ENCODE measurements around the gene PLEKHG2. TPM values are rescaled to one million over a fixed set of nuclear protein-coding genes. Genes with fewer than 3 reads are reported as not detected.
"Not testable (repeated sequence)": the region's sequence is repeated elsewhere in the genome, so short reads cannot be mapped to it uniquely, and the experiment has no call there.

Gene PLEKHG2
- polyA plus RNA-seq, 1 donor from 2014 or later: 14.3 TPM

DNA sequence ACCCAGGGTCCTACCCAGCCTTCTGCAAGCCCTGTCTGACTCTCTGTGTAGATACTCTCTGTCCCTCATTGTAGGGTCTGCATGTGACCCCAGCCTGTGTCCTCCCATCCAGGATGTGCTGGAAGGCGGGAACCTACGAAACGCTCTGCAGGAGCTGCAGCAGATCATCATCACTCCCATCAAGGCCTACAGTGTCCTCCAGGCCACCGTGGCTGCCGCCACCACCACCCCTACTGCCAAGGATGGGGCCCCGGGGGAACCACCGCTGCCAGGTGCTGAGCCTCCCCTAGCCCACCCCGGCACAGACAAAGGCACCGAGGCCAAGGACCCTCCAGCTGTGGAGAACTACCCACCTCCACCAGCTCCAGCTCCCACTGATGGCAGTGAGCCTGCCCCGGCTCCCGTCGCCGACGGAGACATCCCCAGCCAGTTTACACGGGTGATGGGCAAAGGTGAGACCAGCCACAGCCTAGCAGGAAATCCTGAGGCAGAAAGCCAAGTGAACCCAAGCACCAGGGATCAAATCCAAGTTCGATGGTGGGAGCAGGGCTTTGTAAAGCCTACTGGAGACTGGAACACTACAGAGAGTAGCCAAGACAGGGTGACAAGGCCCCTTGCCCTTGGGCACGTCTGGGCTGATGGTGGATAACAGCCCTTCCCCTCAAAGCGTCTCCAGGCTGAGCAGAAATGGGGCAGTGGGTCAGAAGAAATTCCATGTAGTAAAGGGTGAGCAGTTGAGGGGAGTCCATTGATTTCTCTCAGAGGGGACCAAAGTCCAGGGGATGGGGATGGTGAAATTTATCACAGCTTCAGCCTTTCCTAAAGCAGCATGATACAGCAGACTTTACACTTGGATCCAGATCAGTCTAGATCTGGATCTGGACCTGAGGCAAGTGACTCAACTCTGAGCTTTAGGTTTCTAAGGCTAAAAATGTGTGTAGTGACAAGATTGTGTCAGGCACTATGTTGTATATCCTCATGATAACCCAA lies 34.8 kb upstream of the PLEKHG2 start:
- Histone ChIP-seq H3K9ac (ENCODE audit: low read length) (no peak overlapping the region), H3K4me2 (ENCODE audit: low read length) (no peak overlapping the region), H3K27me3 (ENCODE audit: insufficient read depth, low read depth, low read length) (no peaks in the 10 kb centered on the region), H2AFZ (ENCODE audit: low read depth, low read length) (no peak overlapping the region), H3K9me2 (ENCODE audit: insufficient read depth, low read length) (no peaks in the 10 kb centered on the region), H3K27ac (ENCODE audit: low read length) (no peak overlapping the region), H3K9me3 (ENCODE audit: low read length) (no peaks in the 10 kb centered on the region), H3K36me3 (ENCODE audit: insufficient read depth, low read length) (no peaks in the 10 kb centered on the region), H3F3A (ENCODE audit: insufficient read depth, low read length, poor library complexity, severe bottlenecking) (no peaks in the 10 kb centered on the region), H3K79me2 (replicated peaks; ENCODE audit: insufficient read depth, low read length) (no peaks in the 10 kb centered on the region), H3K4me3 (ENCODE audit: low read length) (no peak overlapping the region), H4K20me1 (ENCODE audit: insufficient read depth) (no peaks in the 10 kb centered on the region)
- TF ChIP-seq, protein P1, sequence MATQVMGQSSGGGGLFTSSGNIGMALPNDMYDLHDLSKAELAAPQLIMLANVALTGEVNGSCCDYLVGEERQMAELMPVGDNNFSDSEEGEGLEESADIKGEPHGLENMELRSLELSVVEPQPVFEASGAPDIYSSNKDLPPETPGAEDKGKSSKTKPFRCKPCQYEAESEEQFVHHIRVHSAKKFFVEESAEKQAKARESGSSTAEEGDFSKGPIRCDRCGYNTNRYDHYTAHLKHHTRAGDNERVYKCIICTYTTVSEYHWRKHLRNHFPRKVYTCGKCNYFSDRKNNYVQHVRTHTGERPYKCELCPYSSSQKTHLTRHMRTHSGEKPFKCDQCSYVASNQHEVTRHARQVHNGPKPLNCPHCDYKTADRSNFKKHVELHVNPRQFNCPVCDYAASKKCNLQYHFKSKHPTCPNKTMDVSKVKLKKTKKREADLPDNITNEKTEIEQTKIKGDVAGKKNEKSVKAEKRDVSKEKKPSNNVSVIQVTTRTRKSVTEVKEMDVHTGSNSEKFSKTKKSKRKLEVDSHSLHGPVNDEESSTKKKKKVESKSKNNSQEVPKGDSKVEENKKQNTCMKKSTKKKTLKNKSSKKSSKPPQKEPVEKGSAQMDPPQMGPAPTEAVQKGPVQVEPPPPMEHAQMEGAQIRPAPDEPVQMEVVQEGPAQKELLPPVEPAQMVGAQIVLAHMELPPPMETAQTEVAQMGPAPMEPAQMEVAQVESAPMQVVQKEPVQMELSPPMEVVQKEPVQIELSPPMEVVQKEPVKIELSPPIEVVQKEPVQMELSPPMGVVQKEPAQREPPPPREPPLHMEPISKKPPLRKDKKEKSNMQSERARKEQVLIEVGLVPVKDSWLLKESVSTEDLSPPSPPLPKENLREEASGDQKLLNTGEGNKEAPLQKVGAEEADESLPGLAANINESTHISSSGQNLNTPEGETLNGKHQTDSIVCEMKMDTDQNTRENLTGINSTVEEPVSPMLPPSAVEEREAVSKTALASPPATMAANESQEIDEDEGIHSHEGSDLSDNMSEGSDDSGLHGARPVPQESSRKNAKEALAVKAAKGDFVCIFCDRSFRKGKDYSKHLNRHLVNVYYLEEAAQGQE (IDR thresholded peaks at IDR 0.05; ENCODE audit: borderline replicate concordance): no peak
- TF ChIP-seq, protein P2, sequence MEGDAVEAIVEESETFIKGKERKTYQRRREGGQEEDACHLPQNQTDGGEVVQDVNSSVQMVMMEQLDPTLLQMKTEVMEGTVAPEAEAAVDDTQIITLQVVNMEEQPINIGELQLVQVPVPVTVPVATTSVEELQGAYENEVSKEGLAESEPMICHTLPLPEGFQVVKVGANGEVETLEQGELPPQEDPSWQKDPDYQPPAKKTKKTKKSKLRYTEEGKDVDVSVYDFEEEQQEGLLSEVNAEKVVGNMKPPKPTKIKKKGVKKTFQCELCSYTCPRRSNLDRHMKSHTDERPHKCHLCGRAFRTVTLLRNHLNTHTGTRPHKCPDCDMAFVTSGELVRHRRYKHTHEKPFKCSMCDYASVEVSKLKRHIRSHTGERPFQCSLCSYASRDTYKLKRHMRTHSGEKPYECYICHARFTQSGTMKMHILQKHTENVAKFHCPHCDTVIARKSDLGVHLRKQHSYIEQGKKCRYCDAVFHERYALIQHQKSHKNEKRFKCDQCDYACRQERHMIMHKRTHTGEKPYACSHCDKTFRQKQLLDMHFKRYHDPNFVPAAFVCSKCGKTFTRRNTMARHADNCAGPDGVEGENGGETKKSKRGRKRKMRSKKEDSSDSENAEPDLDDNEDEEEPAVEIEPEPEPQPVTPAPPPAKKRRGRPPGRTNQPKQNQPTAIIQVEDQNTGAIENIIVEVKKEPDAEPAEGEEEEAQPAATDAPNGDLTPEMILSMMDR (IDR thresholded peaks at IDR 0.05; ENCODE audit: poor library complexity, severe bottlenecking): no peak
- TF ChIP-seq EZH2 (IDR thresholded peaks at IDR 0.05; ENCODE audit: borderline replicate concordance, insufficient read depth, low read length, poor library complexity, severe bottlenecking): no peak
- TF ChIP-seq RAD21 (conservative IDR thresholded peaks at IDR 0.05): no peak
- TF ChIP-seq MXI1 (conservative IDR thresholded peaks at IDR 0.05; ENCODE audit: poor library complexity, severe bottlenecking): no peak
- no peak for TF ChIP-seq TAF1 (IDR thresholded peaks at IDR 0.05; ENCODE audit: low read depth)
- no peak for TF ChIP-seq POLR2AphosphoS5 (IDR thresholded peaks at IDR 0.05)

DNA sequence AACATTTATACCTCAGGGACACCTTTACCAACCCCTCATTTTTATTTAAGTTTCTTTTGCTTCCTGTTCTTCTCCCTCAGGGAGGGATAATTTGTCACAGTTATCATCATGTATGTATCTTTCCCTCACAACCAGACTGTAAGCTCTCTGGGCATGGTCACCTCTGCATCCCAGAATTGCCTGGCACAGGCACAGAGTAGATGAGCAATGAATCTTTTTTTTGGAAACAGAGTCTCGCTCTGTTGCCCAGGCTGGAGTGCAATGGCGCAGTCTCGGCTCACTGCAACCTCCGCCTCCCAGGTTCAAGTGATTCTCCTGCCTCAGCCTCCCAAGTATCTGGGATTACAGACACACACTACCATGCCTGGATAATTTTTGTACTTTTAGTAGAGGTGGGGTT lies 33.1 kb upstream of the PLEKHG2 start:
- H3K79me2 ChIP-seq (replicated peaks; ENCODE audit: insufficient read depth, low read length); H3K36me3 ChIP-seq (ENCODE audit: insufficient read depth, low read length); H3K27ac ChIP-seq (ENCODE audit: low read length); H3K9me2 ChIP-seq (ENCODE audit: insufficient read depth, low read length); H2AFZ ChIP-seq (ENCODE audit: low read depth, low read length); H3K9ac ChIP-seq (ENCODE audit: low read length); H3K9me3 ChIP-seq (ENCODE audit: low read length); H3K4me2 ChIP-seq (ENCODE audit: low read length); H3F3A ChIP-seq (ENCODE audit: insufficient read depth, low read length, poor library complexity, severe bottlenecking); H4K20me1 ChIP-seq (ENCODE audit: insufficient read depth); H3K27me3 ChIP-seq (ENCODE audit: insufficient read depth, low read depth, low read length); H3K4me3 ChIP-seq (ENCODE audit: low read length): not testable (repeated sequence)

Measured in neural cell (in vitro differentiated cells).